Mucosa of descending colon (tissue), 3 donors: ENCODE results near the gene KCNQ5. TPM values are rescaled to one million over a fixed set of nuclear protein-coding genes. Genes with fewer than 3 reads are reported as not detected.

Source experiments
- ATAC-seq: fragments of 200-7000 bp; cut with Tn5 transposase; one replicate; pipeline ENCODE4 v1.9.1; 2020; ENCODE audit warnings: mild to moderate bottlenecking, moderate library complexity
- DNase-seq, 3 donors: peaks; one replicate each; pipeline ENCODE4 v3.0.0-alpha.2; 2020
- H3K36me3 ChIP-seq: fragments of 200-600 bp; one replicate; pipeline ENCODE4 v1.8.0; 2021; ENCODE audit warnings: low read depth, mild to moderate bottlenecking
- H3K4me1 ChIP-seq: fragments of 200-600 bp; one replicate; pipeline ENCODE4 v1.8.0; 2021; ENCODE audit warnings: low read depth, mild to moderate bottlenecking
- H3K4me3 ChIP-seq: fragments of 200-600 bp; one replicate; pipeline ENCODE4 v1.8.0; 2021; ENCODE audit warnings: mild to moderate bottlenecking
- H3K9me3 ChIP-seq: fragments of 200-600 bp; one replicate; pipeline ENCODE4 v1.8.0; 2021; ENCODE audit warnings: mild to moderate bottlenecking
- intact Hi-C, 2 donors: fragments of 100-400 bp; cut with DNase I in 1 of 2; cut with micrococcal nuclease in 1 of 2; formaldehyde crosslinking; loops; one replicate each; pipeline versions ENCODE4 v1.11.0 to v1.11.1; 2022; cut with DNase I, micrococcal nuclease
- total RNA-seq, 3 donors: library from RNA; stranded (reverse); fragmentation: NEBNext Ultra II Directional in 2 of 3; extraction: Animal tissue kit (Norgen Biotek cat#: 25700) in 2 of 3; gene quantifications; one replicate each; pipeline versions ENCODE4 v1.2.1 to v1.2.4, GENCODE V29; 2021 to 2023
- TF ChIP-seq, protein P1 (sequence below): fragments of 200-600 bp; IDR thresholded peaks from one replicate; pipeline ENCODE4 v1.8.0; 2022; ENCODE audit warnings: antibody characterized with exemption, mild to moderate bottlenecking
- donor health status: DM: no; HTN: no; CAD: no; lungs with moderate emphysema.
- donor health status: DM: no; HTN: no; CAD: no.
- donor health status: DM: no; HTN: yes; CAD: no.

Gene KCNQ5
- total RNA-seq, 3 donors from 2014 or later = 0.14 to 2.3 (median 0.17) TPM

- Histone ChIP-seq H3K4me1 (no peaks in the 10 kb centered on the region), H3K9me3 (no peaks in the 10 kb centered on the region), H3K36me3 (no peaks in the 10 kb centered on the region), H3K4me3 (no peak overlapping the region)
- intact Hi-C loops = no loop called here
- no peak for ATAC-seq
- TF ChIP-seq, protein P1, sequence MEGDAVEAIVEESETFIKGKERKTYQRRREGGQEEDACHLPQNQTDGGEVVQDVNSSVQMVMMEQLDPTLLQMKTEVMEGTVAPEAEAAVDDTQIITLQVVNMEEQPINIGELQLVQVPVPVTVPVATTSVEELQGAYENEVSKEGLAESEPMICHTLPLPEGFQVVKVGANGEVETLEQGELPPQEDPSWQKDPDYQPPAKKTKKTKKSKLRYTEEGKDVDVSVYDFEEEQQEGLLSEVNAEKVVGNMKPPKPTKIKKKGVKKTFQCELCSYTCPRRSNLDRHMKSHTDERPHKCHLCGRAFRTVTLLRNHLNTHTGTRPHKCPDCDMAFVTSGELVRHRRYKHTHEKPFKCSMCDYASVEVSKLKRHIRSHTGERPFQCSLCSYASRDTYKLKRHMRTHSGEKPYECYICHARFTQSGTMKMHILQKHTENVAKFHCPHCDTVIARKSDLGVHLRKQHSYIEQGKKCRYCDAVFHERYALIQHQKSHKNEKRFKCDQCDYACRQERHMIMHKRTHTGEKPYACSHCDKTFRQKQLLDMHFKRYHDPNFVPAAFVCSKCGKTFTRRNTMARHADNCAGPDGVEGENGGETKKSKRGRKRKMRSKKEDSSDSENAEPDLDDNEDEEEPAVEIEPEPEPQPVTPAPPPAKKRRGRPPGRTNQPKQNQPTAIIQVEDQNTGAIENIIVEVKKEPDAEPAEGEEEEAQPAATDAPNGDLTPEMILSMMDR = no peak
- DNase-seq = no peak
Observed at GRCh38 chr6:73074175-73074574, 452.3 kb downstream of the KCNQ5 start.

DNA sequence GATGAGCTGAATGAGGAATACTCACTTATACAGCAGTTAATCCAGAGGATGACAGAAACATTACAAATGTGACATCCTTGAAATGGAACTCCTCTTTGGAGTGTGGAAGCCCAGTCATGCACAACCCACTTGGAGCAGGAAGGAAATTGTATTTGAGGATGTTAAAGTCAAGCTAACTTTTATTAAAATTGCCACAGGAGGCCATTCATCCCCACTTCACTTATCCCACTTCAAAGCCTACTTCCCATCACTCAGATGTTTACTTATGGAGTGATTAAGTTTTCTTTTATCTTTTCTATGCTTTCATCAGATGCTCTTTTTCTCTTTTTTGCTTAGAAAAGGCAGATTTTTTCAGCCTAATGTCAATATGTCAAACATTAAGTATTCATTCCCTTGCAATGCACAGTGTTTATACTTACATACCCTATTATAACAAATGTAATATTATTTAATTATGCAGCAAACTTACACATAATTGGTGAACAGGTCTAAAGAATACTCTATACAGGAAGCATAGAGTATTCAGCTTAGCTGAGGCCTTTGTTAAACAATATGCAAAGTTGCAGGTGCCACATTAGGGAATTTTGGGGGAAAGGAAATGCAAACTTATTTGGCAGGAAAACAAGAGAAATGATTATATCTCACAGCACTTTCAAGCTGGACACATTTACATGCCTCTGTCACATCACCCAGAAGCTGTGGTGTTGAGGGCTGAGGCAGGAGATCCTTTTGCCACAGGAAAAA, 454.5 kb downstream of the KCNQ5 start:
- ATAC-seq (no peak), DNase-seq (no peak)
- intact Hi-C loops = no loop called here
- Histone ChIP-seq H3K4me3 (no peak overlapping the region), H3K9me3 (no peaks in the 10 kb centered on the region), H3K4me1 (no peaks in the 10 kb centered on the region), H3K36me3 (no peaks in the 10 kb centered on the region)
- TF ChIP-seq, protein P1 = no peak

DNA sequence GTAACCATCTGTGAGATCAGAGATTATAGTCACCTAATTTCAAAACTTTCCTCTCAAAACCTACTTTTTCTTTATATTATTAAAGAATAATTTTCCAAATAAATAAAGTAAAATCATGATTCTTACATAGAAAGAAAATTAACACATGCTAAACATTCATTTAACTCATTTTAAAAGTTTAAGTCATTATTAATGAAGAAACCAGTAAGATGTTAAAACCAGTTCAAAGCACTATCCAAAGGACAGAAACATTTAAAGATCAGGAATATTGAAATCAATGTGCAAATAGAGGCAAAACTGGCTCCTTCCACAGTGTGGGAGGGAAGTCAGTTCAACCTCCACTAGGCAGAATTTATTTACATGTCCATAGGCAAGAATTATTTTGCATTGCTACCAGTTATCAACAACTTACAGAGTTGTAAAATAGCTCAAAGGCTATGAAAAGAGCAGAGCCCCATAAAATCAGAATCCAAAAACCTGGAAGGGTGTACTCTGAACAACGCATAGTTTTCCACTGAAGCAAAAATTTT, 456.5 kb downstream of the KCNQ5 start:
- no peak for DNase-seq
- Histone ChIP-seq H3K9me3 (no peaks in the 10 kb centered on the region), H3K36me3 (no peaks in the 10 kb centered on the region), H3K4me3 (no peak overlapping the region), H3K4me1 (no peaks in the 10 kb centered on the region)
- intact Hi-C loops = no loop called here
- TF ChIP-seq, protein P1 = no peak
- ATAC-seq = no peak

GRCh38 chr6:73078908-73079610, 457.2 kb downstream of the KCNQ5 start:
- intact Hi-C loops = no loop called here
- no peaks in the 10 kb centered on the region for H3K9me3 ChIP-seq
- DNase-seq = no peak
- H3K4me1 ChIP-seq = no peaks in the 10 kb centered on the region
- TF ChIP-seq, protein P1 = no peak
- no peaks in the 10 kb centered on the region for H3K36me3 ChIP-seq
- ATAC-seq = no peak
- H3K4me3 ChIP-seq = no peak overlapping the region

GRCh38 chr6:73079611-73079955, 457.7 kb downstream of the KCNQ5 start:
- TF ChIP-seq, protein P1 = no peak
- Histone ChIP-seq H3K4me1 (no peaks in the 10 kb centered on the region), H3K9me3 (no peaks in the 10 kb centered on the region), H3K4me3 (no peak overlapping the region), H3K36me3 (no peaks in the 10 kb centered on the region)
- ATAC-seq = no peak
- DNase-seq = no peak
- intact Hi-C loops = no loop called here
